Left ventricle myocardium inferior (tissue), 1 donor: ENCODE results near the gene CAMK4. TPM values are rescaled to one million over a fixed set of nuclear protein-coding genes. Genes with fewer than 3 reads are reported as not detected.

Experiments used
- DNase-seq: peaks from one replicate; pipeline ENCODE4 v3.0.0-alpha.2; 2020
- H3K27ac ChIP-seq: fragments of 200-600 bp; replicated peaks from 2 replicates; pipeline ENCODE4 v1.8.0; 2021
- H3K27me3 ChIP-seq: fragments of 200-600 bp; 2 replicates; pipeline ENCODE4 v1.8.0; 2021; ENCODE audit warnings: low read depth
- H3K36me3 ChIP-seq: fragments of 200-600 bp; 2 replicates; pipeline ENCODE4 v1.8.0; 2021
- H3K4me1 ChIP-seq: fragments of 200-600 bp; 2 replicates; pipeline ENCODE4 v1.8.0; 2021
- H3K4me3 ChIP-seq: fragments of 200-600 bp; 2 replicates; pipeline ENCODE4 v1.8.0; 2021; ENCODE audit warnings: mild to moderate bottlenecking, moderate library complexity
- H3K9me3 ChIP-seq: fragments of 200-600 bp; replicated peaks from 2 replicates; pipeline ENCODE4 v1.8.0; 2021
- intact Hi-C: fragments of 100-400 bp; cut with micrococcal nuclease; formaldehyde crosslinking; loops from one replicate; pipeline ENCODE4 v1.11.0; 2022
- total RNA-seq: library from RNA; stranded (reverse); fragmentation: NEBNext Ultra II Directional; extraction: Animal tissue kit (Norgen Biotek cat#: 25700); gene quantifications from one replicate; pipeline ENCODE4 v1.2.1, GENCODE V29; 2021
- TF ChIP-seq, protein P1 (sequence below): fragments of 200-600 bp; IDR thresholded peaks from 2 replicates; pipeline ENCODE4 v1.8.0; 2021; ENCODE audit warnings: antibody characterized with exemption, mild to moderate bottlenecking, borderline replicate concordance
- donor health status: DM: no; HTN: yes; CAD: no; lungs with severe emphysema.

The CAMK4 gene
- total RNA-seq, 1 donor from 2014 or later, result 0.36 TPM

DNA sequence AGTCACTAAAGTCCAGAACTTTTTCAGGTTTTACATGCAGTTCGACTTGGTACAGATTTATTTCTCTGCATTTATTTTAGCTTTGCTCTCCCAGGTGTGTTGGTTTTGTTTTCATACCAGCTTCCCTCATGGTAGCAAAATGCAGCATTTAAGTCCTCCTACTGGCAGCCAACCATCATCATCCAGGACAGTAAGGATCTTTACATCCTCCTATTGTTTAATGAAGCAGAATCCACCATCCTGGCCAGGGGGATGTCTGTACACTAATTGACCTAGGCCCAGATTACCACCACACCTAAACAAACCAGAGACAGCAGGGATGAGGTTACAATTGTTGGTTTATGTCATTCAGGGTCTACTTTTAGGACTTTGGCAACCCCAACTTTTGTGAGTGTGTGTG, 22.3 kb downstream of the CAMK4 start:
- Histone ChIP-seq H3K9me3 (no peaks in the 10 kb centered on the region), H3K4me1 (no peaks in the 10 kb centered on the region), H3K27me3 (peaks cover 6% of the 10 kb centered on the region), H3K4me3 (no peak overlapping the region), H3K36me3 (no peaks in the 10 kb centered on the region), H3K27ac (no peak overlapping the region)
- TF ChIP-seq, protein P1, sequence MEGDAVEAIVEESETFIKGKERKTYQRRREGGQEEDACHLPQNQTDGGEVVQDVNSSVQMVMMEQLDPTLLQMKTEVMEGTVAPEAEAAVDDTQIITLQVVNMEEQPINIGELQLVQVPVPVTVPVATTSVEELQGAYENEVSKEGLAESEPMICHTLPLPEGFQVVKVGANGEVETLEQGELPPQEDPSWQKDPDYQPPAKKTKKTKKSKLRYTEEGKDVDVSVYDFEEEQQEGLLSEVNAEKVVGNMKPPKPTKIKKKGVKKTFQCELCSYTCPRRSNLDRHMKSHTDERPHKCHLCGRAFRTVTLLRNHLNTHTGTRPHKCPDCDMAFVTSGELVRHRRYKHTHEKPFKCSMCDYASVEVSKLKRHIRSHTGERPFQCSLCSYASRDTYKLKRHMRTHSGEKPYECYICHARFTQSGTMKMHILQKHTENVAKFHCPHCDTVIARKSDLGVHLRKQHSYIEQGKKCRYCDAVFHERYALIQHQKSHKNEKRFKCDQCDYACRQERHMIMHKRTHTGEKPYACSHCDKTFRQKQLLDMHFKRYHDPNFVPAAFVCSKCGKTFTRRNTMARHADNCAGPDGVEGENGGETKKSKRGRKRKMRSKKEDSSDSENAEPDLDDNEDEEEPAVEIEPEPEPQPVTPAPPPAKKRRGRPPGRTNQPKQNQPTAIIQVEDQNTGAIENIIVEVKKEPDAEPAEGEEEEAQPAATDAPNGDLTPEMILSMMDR, result no peak
- no peak for DNase-seq
- intact Hi-C loops, result no loop called here

DNA sequence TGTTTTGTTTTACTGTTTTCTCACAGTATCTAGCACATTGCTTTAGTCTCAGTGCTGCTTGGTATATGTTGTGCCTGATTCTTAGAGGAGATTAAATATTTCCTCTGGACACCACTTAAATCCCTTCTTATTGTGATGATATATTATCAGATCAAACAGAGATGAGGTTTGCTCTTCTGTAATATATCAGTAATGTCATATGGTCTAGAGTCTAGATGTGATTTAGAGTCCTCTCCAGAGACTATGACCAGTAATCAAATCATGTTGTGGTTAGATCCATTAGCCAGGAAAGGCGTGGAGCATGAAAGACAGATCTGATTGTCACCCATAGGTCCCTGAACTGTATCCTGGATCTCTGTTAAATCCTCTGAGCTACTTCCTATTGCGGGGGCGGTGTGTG, 24.4 kb downstream of the CAMK4 start:
- Histone ChIP-seq H3K4me3 (no peak overlapping the region), H3K36me3 (no peaks in the 10 kb centered on the region), H3K4me1 (no peaks in the 10 kb centered on the region), H3K27me3 (no peaks in the 10 kb centered on the region), H3K27ac (no peak overlapping the region), H3K9me3 (no peaks in the 10 kb centered on the region)
- TF ChIP-seq, protein P1, result no peak
- DNase-seq, result no peak
- intact Hi-C loops, result no loop called here

DNA sequence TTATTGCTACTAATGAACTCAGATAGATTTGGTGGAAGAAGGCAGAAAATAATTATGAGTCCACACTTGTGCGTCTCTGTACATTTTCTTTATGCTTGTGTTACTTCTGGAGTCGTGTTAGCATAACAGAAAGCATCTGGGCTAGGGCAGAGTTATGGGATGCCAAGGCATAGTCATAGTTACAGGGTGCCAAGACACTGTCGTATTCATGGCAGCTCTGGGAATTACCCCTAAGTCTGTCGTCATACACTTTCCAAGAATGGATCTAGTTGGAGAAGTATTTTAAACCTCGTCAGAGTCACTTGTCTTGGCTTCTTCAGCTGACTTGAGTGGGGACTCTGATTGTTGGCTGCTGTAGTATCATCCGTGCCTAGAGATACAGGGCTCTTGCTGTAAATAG, 27.7 kb downstream of the CAMK4 start:
- H3K9me3 ChIP-seq, result peaks cover 2% of the 10 kb centered on the region
- DNase-seq, result no peak
- H3K36me3 ChIP-seq, result no peaks in the 10 kb centered on the region
- TF ChIP-seq, protein P1, result no peak
- no peaks in the 10 kb centered on the region for H3K27me3 ChIP-seq
- no peaks in the 10 kb centered on the region for H3K4me1 ChIP-seq
- intact Hi-C loops, result no loop called here
- H3K4me3 ChIP-seq, result no peak overlapping the region
- no peak overlapping the region for H3K27ac ChIP-seq

DNA sequence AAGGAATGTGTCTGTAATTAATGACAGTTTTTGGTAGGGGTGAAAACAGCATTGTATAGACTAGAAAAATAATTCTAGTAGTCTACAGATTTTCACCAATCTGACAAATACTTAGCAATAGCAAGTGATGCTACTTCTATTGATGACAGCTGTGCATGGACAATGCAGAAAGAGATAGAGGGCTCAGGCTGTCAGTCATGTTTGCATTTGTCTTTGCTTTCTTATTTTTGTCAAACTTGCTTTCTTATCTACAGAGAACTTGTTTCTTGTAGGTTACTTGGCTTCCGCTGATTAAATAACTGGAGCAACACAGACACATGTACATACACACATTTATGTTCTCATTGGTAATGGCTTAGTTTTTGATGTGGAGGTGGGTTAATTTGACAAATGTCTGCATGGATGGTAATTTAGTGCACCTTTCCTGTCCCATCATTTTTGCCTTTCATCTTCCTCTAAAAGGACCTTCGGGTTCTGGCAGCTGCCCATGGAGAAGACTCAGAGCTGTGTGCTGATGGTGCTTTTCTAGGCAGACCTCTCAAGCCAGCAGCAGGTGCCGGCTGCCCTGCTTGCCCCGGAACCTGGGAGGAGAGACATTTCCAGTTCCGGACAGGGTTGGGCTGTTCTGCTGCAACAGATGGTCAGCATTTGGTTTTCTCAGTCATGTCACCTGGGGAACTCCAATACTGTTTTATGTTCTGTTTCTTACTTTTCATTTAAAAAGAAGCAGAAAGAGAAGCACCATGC, 28.8 kb downstream of the CAMK4 start:
- Histone ChIP-seq H3K4me3 (no peak overlapping the region), H3K36me3 (no peaks in the 10 kb centered on the region), H3K4me1 (no peaks in the 10 kb centered on the region), H3K27me3 (no peaks in the 10 kb centered on the region), H3K9me3 (peaks cover 12% of the 10 kb centered on the region), H3K27ac (no peak overlapping the region)
- no peak for DNase-seq
- TF ChIP-seq, protein P1, result no peak
- intact Hi-C loops, result no loop called here

DNA sequence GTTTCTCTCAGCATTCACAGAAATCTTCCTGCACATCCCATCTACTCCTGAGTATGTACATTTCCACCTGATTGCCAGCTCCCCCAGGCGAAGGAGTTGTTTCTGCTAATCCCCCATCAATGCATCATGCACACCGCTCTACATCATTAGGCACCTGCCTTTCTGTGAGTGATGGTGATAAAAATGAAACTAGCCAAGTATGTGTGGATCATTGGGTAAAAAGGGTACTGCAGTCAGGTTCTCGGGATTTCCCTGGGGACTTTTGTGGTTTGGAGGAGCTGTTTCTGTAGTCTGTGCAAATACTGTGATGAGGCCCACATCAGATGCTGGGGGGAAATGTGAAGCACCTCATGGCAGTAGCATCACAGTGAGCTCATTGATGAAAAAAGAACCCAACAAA, 30.4 kb downstream of the CAMK4 start:
- Histone ChIP-seq H3K9me3 (peaks cover 14% of the 10 kb centered on the region), H3K4me3 (no peak overlapping the region), H3K36me3 (no peaks in the 10 kb centered on the region), H3K27ac (no peak overlapping the region), H3K27me3 (no peaks in the 10 kb centered on the region), H3K4me1 (no peaks in the 10 kb centered on the region)
- intact Hi-C loops, result no loop called here
- no peak for DNase-seq
- TF ChIP-seq, protein P1, result no peak
